ENCODE data around the gene TTC39B. TPM values are rescaled to one million over a fixed set of nuclear protein-coding genes. Genes with fewer than 3 reads are reported as not detected.

The TTC39B gene
- total RNA-seq, 2 experiments from 2014 or later = 30.3 to 31.7 TPM

DNA sequence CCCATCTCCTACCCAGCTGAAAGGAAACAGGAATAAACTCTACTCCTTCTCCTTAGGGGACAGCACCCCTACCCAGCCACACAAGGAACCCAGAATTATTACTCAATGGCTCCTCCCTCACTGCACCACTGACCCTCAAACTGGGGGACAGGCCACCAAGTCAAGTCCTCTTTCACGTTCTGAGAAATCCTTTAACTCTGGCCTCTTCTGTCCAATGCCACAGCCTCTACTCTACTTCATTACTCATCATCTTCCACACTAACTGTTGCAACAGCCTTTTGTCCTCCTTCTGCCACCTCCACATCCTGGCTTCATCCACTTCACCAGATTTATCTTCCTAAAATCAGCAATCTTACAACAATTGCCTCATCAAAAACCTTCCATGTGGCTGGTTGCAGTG is 6.8 kb downstream of the TTC39B start:
- H3K36me3 Mint-ChIP-seq = peaks cover 25% of the 10 kb centered on the region
- CTCF ChIA-PET = interaction anchor here (1.3 to 2.3 kb wide), 3 partner anchors 10 to 171 kb away, joined by 3 to 13 read pairs (median 6); no protein-coding TSS in a partner anchor
- H3K27ac Mint-ChIP-seq = peak overlapping the region; percentile 97
- DNase-seq = peak; percentile 22
- H3K9me3 Mint-ChIP-seq = peaks cover 15% of the 10 kb centered on the region
- H3K4me3 Mint-ChIP-seq = peak overlapping the region; percentile 69
- POLR2A ChIA-PET = interaction anchor here (1.4 to 2.1 kb wide), 4 partner anchors 9 to 211 kb away, joined by 3 to 19 read pairs (median 6); partner anchors contain the start of gene PSIP1
- H3K27me3 Mint-ChIP-seq = no peaks in the 10 kb centered on the region
- peaks cover 67% of the 10 kb centered on the region for H3K4me1 Mint-ChIP-seq (ENCODE audit: low read depth)
- intact Hi-C loops (cut with micrococcal nuclease) = loop anchor here (10.0 kb wide), 1 partner anchor 975 kb away; no protein-coding TSS in a partner anchor

DNA sequence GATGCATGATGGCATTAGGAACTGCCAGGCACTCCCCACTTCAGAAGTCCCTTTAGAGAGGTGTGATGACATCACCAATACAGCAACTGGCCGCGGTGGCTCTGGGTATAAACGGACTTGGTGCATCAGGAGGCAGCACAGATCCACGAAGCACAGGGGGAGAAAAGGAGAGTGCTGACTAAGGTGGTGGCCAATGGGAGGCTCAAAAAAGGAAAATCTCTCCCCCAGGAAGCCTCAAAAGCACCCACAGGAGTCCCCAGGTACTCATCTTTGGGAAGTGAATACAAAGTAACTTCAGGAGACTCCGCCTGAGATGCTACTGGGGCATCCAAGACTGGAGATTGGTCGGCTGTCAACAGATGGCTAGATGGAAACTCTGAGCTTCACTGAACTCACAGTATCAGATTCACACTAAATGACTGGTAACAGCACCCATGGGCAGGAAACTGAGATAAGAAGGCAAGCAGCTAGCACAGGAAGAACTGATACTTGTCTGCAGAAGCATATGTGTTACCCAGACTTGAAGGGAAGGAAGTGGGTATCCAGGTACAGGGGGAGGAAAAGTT is 7.6 kb downstream of the TTC39B start:
- intact Hi-C loops (cut with micrococcal nuclease) = loop anchor here (1.0 to 5.0 kb wide), 6 partner anchors 11 to 607 kb away; partner anchors contain the start of genes PSIP1, SNAPC3 and ZDHHC21
- Mint-ChIP-seq H3K27me3 (no peaks in the 10 kb centered on the region), H3K36me3 (peaks cover 25% of the 10 kb centered on the region), H3K9me3 (peaks cover 15% of the 10 kb centered on the region), H3K4me1 (ENCODE audit: low read depth) (peaks cover 67% of the 10 kb centered on the region), H3K4me3 (peak overlapping the region; percentile 69), H3K27ac (peak overlapping the region; percentile 97)
- DNase-seq = peak; percentile 84
- POLR2A ChIA-PET = interaction anchor here (1.4 to 2.1 kb wide), 4 partner anchors 9 to 212 kb away, joined by 3 to 19 read pairs (median 6); partner anchors contain the start of gene PSIP1
- CTCF ChIA-PET = interaction anchor here (0.9 to 2.3 kb wide), 6 partner anchors 8 to 172 kb away, joined by 3 to 13 read pairs (median 4); partner anchors contain the start of gene TTC39B

DNA sequence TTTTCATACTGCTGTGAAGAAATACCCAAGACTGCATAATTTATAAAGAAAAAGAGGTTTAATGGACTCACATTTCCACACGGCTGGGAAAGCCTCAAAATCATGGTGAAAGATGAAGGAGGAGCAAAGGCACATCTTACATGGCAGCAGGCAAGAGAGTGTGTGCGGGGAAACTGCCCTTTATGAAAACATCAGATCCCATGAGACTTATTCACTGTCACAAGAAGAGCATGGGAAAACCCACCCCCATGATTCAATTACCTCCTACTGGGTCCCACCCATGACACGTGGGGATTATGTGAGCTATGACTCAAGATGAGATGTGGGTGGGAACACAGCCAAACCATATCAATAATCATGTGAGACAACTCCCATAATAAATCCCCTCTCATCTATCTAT is 8.7 kb downstream of the TTC39B start:
- CTCF ChIA-PET = interaction anchor here (1.1 to 2.3 kb wide), 3 partner anchors 9 to 26 kb away, joined by 3 to 13 read pairs (median 5); partner anchors contain the start of gene TTC39B

GRCh38 chr9:15295761-15296405 is 11.1 kb downstream of the TTC39B start:
- Mint-ChIP-seq H3K27ac (peak overlapping the region; percentile 97), H3K9me3 (peaks cover 19% of the 10 kb centered on the region), H3K4me3 (peak overlapping the region; percentile 69), H3K4me1 (ENCODE audit: low read depth) (peaks cover 84% of the 10 kb centered on the region), H3K36me3 (peaks cover 30% of the 10 kb centered on the region), H3K27me3 (no peaks in the 10 kb centered on the region)
- DNase-seq = peak; percentile 37
- intact Hi-C loops (cut with micrococcal nuclease) = loop anchor here (5.0 kb wide), 1 partner anchor 604 kb away; the partner anchor contains the start of gene ZDHHC21
- ChIA-PET CTCF (interaction anchor here (1.5 to 2.2 kb wide), 3 partner anchors 11 to 85 kb away, joined by 4 to 9 read pairs (median 6); partner anchors contain the start of gene TTC39B), POLR2A (interaction anchor here (0.6 to 1.1 kb wide), 2 partner anchors 131 to 215 kb away, joined by 3 to 5 read pairs; partner anchors contain the start of gene PSIP1)

More for the DNA sequence above, 8.7 kb downstream of the TTC39B start:
- intact Hi-C loops (cut with micrococcal nuclease) = loop anchor here (2.0 to 5.0 kb wide), 3 partner anchors 124 to 606 kb away; partner anchors contain the start of genes PSIP1, SNAPC3 and ZDHHC21
- POLR2A ChIA-PET = interaction anchor here (2.1 kb wide), 1 partner anchor 12 kb away, joined by 19 read pairs; no protein-coding TSS in a partner anchor
- peaks cover 74% of the 10 kb centered on the region for H3K4me1 Mint-ChIP-seq (ENCODE audit: low read depth)
- DNase-seq = no peak
- H3K27me3 Mint-ChIP-seq = no peaks in the 10 kb centered on the region
- peak overlapping the region; percentile 69 for H3K4me3 Mint-ChIP-seq
- peaks cover 27% of the 10 kb centered on the region for H3K36me3 Mint-ChIP-seq
- peak overlapping the region; percentile 97 for H3K27ac Mint-ChIP-seq
- H3K9me3 Mint-ChIP-seq = peaks cover 15% of the 10 kb centered on the region

- Mint-ChIP-seq H3K27me3 (no peaks in the 10 kb centered on the region), H3K9me3 (peaks cover 19% of the 10 kb centered on the region), H3K36me3 (peaks cover 28% of the 10 kb centered on the region), H3K4me3 (peak overlapping the region; percentile 27), H3K27ac (peak overlapping the region; percentile 74), H3K4me1 (ENCODE audit: low read depth) (peaks cover 76% of the 10 kb centered on the region)
- intact Hi-C loops (cut with micrococcal nuclease) = loop anchor here (5.0 kb wide), 1 partner anchor 602 kb away; the partner anchor contains the start of gene ZDHHC21
- POLR2A ChIA-PET = interaction anchor here (1.4 to 1.5 kb wide), 2 partner anchors 12 to 128 kb away, joined by 3 read pairs; no protein-coding TSS in a partner anchor
- no peak for DNase-seq
- CTCF ChIA-PET = interaction anchor here (1.1 to 2.2 kb wide), 4 partner anchors 17 to 84 kb away, joined by 3 to 6 read pairs (median 4); no protein-coding TSS in a partner anchor
These were observed 12.4 kb downstream of the TTC39B start for GRCh38 chr9:15294604-15295003.

DNA sequence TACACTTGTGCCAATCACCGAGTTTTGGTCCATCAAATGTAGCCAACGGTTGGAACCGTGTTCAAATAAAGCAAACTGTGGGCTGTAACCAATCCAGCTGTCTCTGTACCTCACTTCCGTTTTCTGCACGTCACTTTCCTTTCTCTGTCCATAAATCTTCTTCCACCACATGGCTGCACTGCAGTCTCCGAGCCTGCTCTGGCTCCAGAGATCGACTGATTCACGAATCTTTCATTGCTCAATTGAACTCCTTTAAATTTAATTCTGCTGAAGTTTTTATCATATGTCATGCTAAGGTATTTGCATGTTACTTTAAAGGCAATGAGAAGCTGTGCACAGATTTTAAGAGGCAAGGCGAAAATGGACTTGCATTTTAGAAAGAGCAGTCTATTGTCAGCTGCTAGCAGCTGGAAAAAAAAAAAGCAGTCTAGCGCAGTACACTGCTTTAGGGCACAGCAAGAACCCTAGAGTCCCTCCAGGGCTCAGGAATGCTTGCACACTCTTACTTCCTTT is 13.2 kb downstream of the TTC39B start:
- H3K27ac Mint-ChIP-seq = peak overlapping the region; percentile 74
- no peak for DNase-seq
- H3K4me1 Mint-ChIP-seq (ENCODE audit: low read depth) = peaks cover 69% of the 10 kb centered on the region
- intact Hi-C loops (cut with micrococcal nuclease) = loop anchor here (2.0 kb wide), 1 partner anchor 17 kb away; no protein-coding TSS in a partner anchor
- H3K9me3 Mint-ChIP-seq = peaks cover 17% of the 10 kb centered on the region
- peak overlapping the region; percentile 11 for H3K4me3 Mint-ChIP-seq
- ChIA-PET POLR2A (interaction anchor here (1.4 to 1.5 kb wide), 2 partner anchors 13 to 129 kb away, joined by 3 read pairs; no protein-coding TSS in a partner anchor), CTCF (interaction anchor here (0.8 to 2.2 kb wide), 4 partner anchors 16 to 133 kb away, joined by 3 to 6 read pairs (median 4); no protein-coding TSS in a partner anchor)
- H3K36me3 Mint-ChIP-seq = peaks cover 25% of the 10 kb centered on the region
- H3K27me3 Mint-ChIP-seq = no peaks in the 10 kb centered on the region

- ChIA-PET CTCF (interaction anchor here (0.5 to 1.7 kb wide), 2 partner anchors 61 to 140 kb away, joined by 5 read pairs; no protein-coding TSS in a partner anchor), POLR2A (interaction anchor here (1.4 kb wide), 1 partner anchor 13 kb away, joined by 3 read pairs; no protein-coding TSS in a partner anchor)
- peaks cover 18% of the 10 kb centered on the region for H3K36me3 Mint-ChIP-seq
- no peaks in the 10 kb centered on the region for H3K27me3 Mint-ChIP-seq
- intact Hi-C loops (cut with micrococcal nuclease) = loop anchor here (2.0 kb wide), 1 partner anchor 16 kb away; no protein-coding TSS in a partner anchor
- DNase-seq = no peak
- H3K4me1 Mint-ChIP-seq (ENCODE audit: low read depth) = peaks cover 61% of the 10 kb centered on the region
- peaks cover 10% of the 10 kb centered on the region for H3K9me3 Mint-ChIP-seq
- H3K4me3 Mint-ChIP-seq = no peak overlapping the region
- peak overlapping the region; percentile 74 for H3K27ac Mint-ChIP-seq
These were observed 13.9 kb downstream of the TTC39B start for GRCh38 chr9:15293084-15293483.

DNA sequence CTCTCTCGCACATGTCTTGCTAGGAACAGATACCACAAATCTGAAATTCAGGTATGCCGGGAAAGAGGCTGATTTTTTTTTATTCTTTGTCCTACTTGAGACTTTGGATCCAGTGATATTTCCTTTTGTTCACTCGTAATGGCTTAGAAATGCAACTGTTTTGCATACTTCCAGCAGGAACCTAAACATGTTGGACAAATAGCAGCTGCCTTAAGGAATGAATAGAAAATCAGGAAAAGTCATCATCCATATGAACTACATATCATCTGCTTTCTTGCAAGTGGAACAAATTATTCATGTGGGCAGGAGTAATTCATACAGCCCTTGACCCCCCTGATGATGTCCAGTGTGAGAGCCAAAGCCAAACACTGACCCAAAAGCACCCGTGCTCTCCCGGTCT is 17.4 kb downstream of the TTC39B start:
- DNase-seq = no peak
- POLR2A ChIA-PET = no interaction called here
- Mint-ChIP-seq H3K36me3 (peaks cover 11% of the 10 kb centered on the region), H3K27ac (no peak overlapping the region), H3K4me1 (ENCODE audit: low read depth) (peaks cover 37% of the 10 kb centered on the region), H3K4me3 (no peak overlapping the region), H3K27me3 (no peaks in the 10 kb centered on the region), H3K9me3 (peaks cover 4% of the 10 kb centered on the region)
- intact Hi-C loops (cut with micrococcal nuclease) = no loop called here
- CTCF ChIA-PET = no interaction called here

DNA sequence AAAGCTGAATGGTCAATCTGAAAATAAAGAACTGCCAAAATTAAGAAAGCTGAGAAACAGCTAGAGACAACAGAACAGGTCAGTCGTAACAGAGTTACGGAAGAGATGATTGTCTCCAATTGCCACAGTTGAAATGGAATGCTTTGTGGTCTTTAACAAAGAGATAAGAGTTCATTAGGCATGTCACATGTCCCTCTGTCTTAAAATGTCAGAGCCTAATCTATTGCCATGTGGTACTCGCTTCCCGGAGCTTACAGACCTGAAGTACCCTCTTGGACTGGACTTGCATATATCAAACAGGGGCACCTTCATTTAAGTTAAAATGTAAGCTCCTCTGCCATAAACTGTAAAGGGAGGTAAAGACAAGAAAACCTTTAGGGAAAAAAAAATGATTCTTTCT is 19.7 kb downstream of the TTC39B start:
- H3K9me3 Mint-ChIP-seq = peaks cover 4% of the 10 kb centered on the region
- H3K4me3 Mint-ChIP-seq = no peak overlapping the region
- DNase-seq = no peak
- intact Hi-C loops (cut with micrococcal nuclease) = no loop called here
- CTCF ChIA-PET = interaction anchor here (1.0 to 1.5 kb wide), 2 partner anchors 9 to 79 kb away, joined by 3 to 4 read pairs; no protein-coding TSS in a partner anchor
- no peaks in the 10 kb centered on the region for H3K27me3 Mint-ChIP-seq
- H3K27ac Mint-ChIP-seq = no peak overlapping the region
- H3K36me3 Mint-ChIP-seq = peaks cover 7% of the 10 kb centered on the region
- peaks cover 20% of the 10 kb centered on the region for H3K4me1 Mint-ChIP-seq (ENCODE audit: low read depth)
- POLR2A ChIA-PET = no interaction called here

DNA sequence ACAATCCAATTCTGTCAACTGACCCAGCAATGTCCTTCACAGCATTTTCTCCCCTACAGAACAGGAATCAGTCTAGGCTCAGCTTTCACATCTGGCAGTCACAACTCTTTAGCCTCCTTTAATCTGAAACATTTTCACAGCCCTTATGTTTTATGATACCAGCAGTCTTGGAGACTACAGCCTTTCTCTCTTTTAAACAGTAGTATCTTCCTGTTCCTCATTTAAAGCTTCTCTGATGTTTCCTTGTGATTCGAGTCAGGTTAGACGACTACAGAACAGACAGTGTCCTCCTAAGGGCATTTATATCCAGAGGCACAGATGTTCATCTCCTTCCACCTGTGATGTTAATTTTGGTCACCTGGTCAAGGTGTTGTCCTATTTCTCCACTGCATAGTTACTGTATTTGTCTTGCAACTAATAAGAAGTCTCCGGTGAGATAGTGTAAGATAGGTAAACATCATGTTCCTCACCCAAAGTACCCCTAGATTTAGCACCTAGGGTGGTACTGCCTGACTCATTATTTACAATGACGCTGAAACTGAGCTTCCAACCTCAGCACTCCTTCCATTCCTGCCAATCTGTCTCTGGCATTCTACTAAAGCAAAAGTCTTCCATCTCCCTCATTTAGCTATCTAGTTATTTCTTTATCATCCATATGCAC is 20.7 kb downstream of the TTC39B start:
- Mint-ChIP-seq H3K27ac (no peak overlapping the region), H3K4me3 (no peak overlapping the region), H3K4me1 (ENCODE audit: low read depth) (peaks cover 17% of the 10 kb centered on the region), H3K27me3 (no peaks in the 10 kb centered on the region), H3K9me3 (peaks cover 2% of the 10 kb centered on the region), H3K36me3 (peaks cover 3% of the 10 kb centered on the region)
- no peak for DNase-seq
- intact Hi-C loops (cut with micrococcal nuclease) = no loop called here
- ChIA-PET POLR2A (no interaction called here), CTCF (interaction anchor here (1.0 to 1.5 kb wide), 2 partner anchors 8 to 78 kb away, joined by 3 to 4 read pairs; no protein-coding TSS in a partner anchor)

Measured in activated CD4-positive, alpha-beta memory T cell treated with anti-CD3 and anti-CD28 coated beads for 36 hours (primary cell).